GM20000 (cell line): ENCODE results near the gene AKR7A2.
"Not testable (repeated sequence)": the region's sequence is repeated elsewhere in the genome, so short reads cannot be mapped to it uniquely, and the experiment has no call there.

ENCODE experiments used
- DNase-seq: peaks from one replicate; pipeline ENCODE4 v3.0.0; 2012; ENCODE audit warnings: low spot score
- TF ChIP-seq, protein P1 (sequence below): IDR thresholded peaks from 2 replicates; pipeline ENCODE4 v1.5.1; 2012; ENCODE audit warnings: mild to moderate bottlenecking, control low read depth; ENCODE audit errors: extremely low read depth, missing control alignments

AKR7A2 gene

DNA sequence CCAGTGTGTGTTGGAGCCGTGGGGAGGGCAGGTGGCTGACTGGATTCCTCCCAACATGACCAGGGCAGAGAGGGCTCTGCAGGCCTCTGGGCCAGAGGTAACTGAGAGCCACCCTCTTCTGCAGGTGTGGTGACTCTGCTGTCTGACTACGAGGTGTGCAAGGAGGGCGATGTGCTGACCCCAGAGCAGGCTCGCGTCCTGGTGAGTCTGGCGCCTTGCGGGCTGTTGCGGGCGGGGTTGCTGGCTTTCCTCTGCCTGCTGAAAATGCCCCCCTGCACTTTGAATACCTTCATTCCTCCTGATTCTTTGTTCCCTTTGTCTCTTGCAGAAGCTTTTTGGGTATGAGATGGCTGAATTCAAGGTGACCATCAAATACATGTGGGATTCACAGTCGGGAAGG lies 53.6 kb downstream of the AKR7A2 start:
- TF ChIP-seq, protein P1, sequence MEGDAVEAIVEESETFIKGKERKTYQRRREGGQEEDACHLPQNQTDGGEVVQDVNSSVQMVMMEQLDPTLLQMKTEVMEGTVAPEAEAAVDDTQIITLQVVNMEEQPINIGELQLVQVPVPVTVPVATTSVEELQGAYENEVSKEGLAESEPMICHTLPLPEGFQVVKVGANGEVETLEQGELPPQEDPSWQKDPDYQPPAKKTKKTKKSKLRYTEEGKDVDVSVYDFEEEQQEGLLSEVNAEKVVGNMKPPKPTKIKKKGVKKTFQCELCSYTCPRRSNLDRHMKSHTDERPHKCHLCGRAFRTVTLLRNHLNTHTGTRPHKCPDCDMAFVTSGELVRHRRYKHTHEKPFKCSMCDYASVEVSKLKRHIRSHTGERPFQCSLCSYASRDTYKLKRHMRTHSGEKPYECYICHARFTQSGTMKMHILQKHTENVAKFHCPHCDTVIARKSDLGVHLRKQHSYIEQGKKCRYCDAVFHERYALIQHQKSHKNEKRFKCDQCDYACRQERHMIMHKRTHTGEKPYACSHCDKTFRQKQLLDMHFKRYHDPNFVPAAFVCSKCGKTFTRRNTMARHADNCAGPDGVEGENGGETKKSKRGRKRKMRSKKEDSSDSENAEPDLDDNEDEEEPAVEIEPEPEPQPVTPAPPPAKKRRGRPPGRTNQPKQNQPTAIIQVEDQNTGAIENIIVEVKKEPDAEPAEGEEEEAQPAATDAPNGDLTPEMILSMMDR = no peak
- no peak for DNase-seq

DNA sequence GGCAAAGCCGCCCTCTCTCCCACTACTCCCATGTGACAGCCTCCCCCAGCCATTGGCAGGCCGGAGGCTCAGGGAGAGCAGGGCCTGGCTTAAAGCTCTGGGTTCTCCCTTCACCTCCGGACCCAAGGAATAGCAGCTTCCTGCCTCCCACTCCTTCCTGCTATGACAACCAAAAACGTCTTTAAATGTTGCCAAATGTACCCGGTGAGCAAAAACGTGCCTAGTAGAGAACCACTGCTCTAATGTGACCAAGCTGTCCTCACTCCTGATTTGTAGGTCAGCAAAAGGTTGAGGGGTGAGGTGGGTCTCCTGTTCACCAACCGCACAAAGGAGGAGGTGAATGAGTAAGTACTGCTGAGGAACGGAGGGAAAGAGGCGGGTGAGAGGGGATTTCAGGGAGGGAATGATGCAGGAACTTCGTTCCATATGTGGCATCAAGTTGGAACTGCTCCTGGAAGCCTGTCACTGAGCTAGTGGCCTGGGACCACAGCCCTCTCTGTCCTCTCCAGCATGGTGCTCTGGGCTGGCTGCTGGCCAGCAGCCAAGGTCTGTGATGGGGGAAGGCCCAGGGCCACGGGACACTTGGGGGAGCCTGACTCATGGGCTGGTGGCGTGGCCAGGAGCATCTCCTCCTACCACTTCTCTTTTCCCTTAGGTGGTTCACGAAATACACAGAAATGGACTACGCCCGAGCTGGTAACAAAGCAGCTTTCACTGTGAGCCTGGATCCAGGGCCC lies 54.6 kb downstream of the AKR7A2 start:
- no peak for DNase-seq
- TF ChIP-seq, protein P1 = no peak

DNA sequence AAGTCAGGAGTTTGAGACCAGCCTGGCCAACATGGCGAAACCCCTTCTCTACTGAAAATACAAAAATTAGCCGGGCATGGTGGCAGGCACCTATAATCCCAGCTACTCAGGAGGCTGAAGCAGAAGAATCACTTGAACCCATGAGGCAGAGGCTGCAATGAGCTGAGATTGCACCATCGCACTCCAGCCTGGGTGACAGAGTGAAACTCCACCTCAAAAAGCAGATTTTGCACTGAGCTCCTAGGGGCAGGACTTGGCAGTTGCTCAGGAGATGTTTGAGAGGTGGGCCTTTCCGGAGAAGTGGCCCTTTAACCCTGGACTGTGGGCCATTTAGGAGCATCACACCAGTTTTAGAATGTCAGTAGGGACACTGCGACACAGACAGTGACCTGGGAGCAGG lies 55.6 kb downstream of the AKR7A2 start:
- not testable (repeated sequence) for DNase-seq

DNA sequence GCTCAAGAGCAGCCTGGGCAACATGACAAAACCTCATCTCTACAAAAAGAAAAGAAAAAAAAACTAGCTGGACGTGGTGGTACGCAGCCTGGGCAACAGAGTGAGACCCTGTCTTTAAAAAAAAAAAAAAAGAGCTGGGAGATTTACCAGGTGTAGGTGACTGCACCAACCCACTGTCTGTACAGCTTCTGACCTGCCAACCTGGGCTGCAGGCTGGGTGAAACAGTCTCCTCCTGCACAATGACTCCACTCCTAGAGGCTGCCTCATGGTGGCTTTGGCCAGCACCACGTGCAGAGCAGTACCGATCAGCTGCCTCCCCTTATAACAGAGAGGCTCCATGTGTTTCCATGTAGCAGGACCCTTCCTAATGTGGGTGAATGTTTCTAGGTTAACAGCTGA lies 56.7 kb downstream of the AKR7A2 start:
- no peak for DNase-seq

DNA sequence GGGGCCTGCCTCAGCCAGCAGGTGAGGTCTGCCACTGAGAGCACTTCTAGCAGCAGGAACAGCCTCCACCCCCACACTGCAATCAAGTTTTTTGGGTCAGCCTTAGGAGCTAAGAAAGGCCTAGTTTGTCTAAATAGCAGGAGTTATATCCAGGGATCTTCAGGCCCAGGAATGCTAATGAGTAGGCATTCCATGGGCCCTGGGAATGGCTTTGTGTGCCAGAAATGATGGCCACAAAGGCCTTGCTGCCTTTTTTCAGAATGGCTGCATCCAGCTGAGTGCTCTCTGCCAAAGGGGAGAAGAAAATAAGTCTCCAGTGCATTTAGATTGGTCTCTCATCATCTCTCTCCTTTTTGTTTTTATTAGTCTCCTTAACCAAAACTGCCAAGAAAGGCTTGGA lies 57.5 kb downstream of the AKR7A2 start:
- TF ChIP-seq, protein P1 = no peak
- no peak for DNase-seq

More for the DNA sequence above, 56.7 kb downstream of the AKR7A2 start:
- TF ChIP-seq, protein P1 = no peak
